Vagina (tissue), 2 donors: Measurements from ENCODE around the gene RBM19. TPM values are rescaled to one million over a fixed set of nuclear protein-coding genes. Genes with fewer than 3 reads are reported as not detected.

Experiments used
- DNase-seq, 2 donors: peaks; one replicate each; pipeline ENCODE4 v3.0.0-alpha.2; 2017; ENCODE audit errors: extremely low spot score in 2 of 2
- H3K27ac ChIP-seq: fragments of 200-600 bp; sonication (generic); one replicate; pipeline ENCODE4 v1.5.1; 2019
- H3K27me3 ChIP-seq: fragments of 200-600 bp; sonication (generic); one replicate; pipeline ENCODE4 v1.5.1; 2019
- H3K36me3 ChIP-seq, 2 donors: fragments of 200-600 bp; sonication (generic); one replicate each; pipeline ENCODE4 v1.5.1; 2017 to 2019
- H3K4me1 ChIP-seq: fragments of 200-600 bp; sonication (generic); one replicate; pipeline ENCODE4 v1.5.1; 2019
- H3K4me3 ChIP-seq, 2 donors: fragments of 200-600 bp; sonication (generic); 1 replicate in 1 of 2; 2 replicates in 1 of 2; pipeline ENCODE4 v1.5.1; 2016 to 2019
- H3K9me3 ChIP-seq: fragments of 200-600 bp; sonication (generic); one replicate; pipeline ENCODE4 v1.5.1; 2019
- POLR2A ChIP-seq, 2 donors: fragments of 450-650 bp; IDR thresholded peaks; one replicate each; pipeline ENCODE4 v1.6.1; 2017; ENCODE audit warnings: antibody characterized with exemption in 2 of 2, mild to moderate bottlenecking in 2 of 2, moderate library complexity in 2 of 2
- POLR2AphosphoS5 ChIP-seq, 2 donors: sonication (generic); formaldehyde crosslinking; IDR thresholded peaks; one replicate each; pipeline ENCODE4 v1.9.0; 2017; ENCODE audit warnings: antibody characterized with exemption in 2 of 2, mild to moderate bottlenecking in 2 of 2, low read depth in 1 of 2; ENCODE audit not compliant: insufficient read depth in 1 of 2
- intact Hi-C: fragments of 100-400 bp; cut with DNase I; formaldehyde crosslinking; loops from one replicate; pipeline ENCODE4 v1.15.1; 2023
- total RNA-seq: library from RNA; depleted of rRNA; stranded (reverse); fragments of >200 nt; gene quantifications from one replicate; pipeline ENCODE4 v1.2.3, GENCODE V29; 2016
- TF ChIP-seq, protein P1 (sequence below), 3 experiments: fragments of 450-650 bp in 2 of 3; fragments of 200-600 bp in 1 of 3; sonication (generic) in 1 of 3; IDR thresholded peaks; one replicate each; pipeline ENCODE4 v1.5.1; 2017 to 2019; ENCODE audit warnings: antibody characterized with exemption in 3 of 3, mild to moderate bottlenecking in 2 of 3, moderate library complexity in 2 of 3

The RBM19 gene
- total RNA-seq, 1 donor from 2014 or later: 25.5 TPM

DNA sequence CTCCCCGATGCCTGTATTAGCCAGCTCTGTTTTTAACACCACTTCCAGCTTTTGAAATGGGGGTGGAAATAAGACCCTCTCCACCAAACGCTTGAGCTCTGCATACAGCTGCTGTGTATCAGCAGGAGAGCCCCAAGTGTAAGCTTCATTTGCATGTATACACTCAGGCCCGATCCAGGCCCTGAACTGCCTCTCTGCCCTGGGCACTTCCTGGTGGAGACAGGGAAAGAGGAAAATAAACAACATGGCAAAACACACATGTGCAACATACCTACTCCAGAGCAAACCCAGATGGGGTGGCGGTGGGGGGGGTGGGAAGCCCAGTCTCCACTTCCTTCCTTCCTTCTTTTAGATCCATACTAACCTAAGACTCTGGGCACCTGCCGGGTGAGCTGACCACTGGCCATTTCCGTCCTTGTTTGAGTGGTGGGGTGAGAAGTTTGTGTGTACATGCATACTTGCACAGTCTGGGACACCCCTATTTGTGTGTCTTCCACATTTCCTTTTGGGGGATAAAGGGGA is 55.3 kb downstream of the RBM19 start:
- TF ChIP-seq POLR2A (IDR thresholded peaks at IDR 0.05): no peak
- TF ChIP-seq POLR2AphosphoS5 (IDR thresholded peaks at IDR 0.05; ENCODE audit: insufficient read depth in 1 of 2, low read depth in 1 of 2): no peak
- TF ChIP-seq, protein P1, sequence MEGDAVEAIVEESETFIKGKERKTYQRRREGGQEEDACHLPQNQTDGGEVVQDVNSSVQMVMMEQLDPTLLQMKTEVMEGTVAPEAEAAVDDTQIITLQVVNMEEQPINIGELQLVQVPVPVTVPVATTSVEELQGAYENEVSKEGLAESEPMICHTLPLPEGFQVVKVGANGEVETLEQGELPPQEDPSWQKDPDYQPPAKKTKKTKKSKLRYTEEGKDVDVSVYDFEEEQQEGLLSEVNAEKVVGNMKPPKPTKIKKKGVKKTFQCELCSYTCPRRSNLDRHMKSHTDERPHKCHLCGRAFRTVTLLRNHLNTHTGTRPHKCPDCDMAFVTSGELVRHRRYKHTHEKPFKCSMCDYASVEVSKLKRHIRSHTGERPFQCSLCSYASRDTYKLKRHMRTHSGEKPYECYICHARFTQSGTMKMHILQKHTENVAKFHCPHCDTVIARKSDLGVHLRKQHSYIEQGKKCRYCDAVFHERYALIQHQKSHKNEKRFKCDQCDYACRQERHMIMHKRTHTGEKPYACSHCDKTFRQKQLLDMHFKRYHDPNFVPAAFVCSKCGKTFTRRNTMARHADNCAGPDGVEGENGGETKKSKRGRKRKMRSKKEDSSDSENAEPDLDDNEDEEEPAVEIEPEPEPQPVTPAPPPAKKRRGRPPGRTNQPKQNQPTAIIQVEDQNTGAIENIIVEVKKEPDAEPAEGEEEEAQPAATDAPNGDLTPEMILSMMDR (IDR thresholded peaks at IDR 0.05): no peak
- no peaks in the 10 kb centered on the region for H3K9me3 ChIP-seq
- H3K27me3 ChIP-seq: no peaks in the 10 kb centered on the region
- H3K4me1 ChIP-seq: no peaks in the 10 kb centered on the region
- H3K27ac ChIP-seq: no peak overlapping the region
- intact Hi-C loops: no loop called here
- DNase-seq: no peak
- no peak overlapping the region for H3K4me3 ChIP-seq
- H3K36me3 ChIP-seq: peaks cover 0 to 7% of the 10 kb centered on the region in 2 donors

DNA sequence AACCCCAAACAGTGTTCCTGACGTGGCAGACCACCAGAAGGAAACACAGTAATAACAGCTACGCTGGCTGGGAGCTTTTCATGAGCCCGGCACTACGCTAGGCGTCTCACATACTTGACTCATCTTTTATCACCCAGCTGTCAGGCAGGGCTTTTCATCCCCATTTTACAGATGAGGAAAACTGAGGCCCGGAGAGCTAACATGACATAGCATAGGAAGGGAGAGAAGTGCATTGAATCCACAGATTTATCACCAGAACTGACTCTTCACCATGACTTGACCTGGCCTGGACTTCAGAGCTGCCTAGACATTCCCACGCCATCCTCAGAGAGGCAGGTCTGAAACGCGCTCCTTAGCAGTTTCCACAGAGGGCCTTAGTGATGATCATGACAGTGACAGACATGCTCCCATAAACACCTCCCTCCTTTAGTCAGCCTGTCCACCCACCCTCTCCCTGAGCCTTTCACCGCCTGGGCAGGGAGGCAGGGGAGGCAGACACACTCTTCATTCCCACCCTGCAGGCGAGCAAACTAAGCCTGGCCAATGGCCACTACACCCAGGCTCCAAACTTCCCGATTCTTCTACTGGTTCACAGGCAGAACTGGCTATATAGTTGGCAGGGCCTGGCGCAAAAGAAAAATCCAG is 56.2 kb downstream of the RBM19 start:
- no peaks in the 10 kb centered on the region for H3K27me3 ChIP-seq

GRCh38 chr12:113908584-113909100 is 57.5 kb downstream of the RBM19 start:
- Histone ChIP-seq H3K27ac (no peak overlapping the region), H3K9me3 (no peaks in the 10 kb centered on the region), H3K4me3 (no peak overlapping the region), H3K4me1 (no peaks in the 10 kb centered on the region), H3K36me3 (peaks cover 0 to under 1% of the 10 kb centered on the region in 2 donors), H3K27me3 (no peaks in the 10 kb centered on the region)
- no peak for DNase-seq
- intact Hi-C loops: loop anchor here (10.0 kb wide), 1 partner anchor 444 kb away; no protein-coding TSS in a partner anchor
- TF ChIP-seq POLR2AphosphoS5 (IDR thresholded peaks at IDR 0.05; ENCODE audit: insufficient read depth in 1 of 2, low read depth in 1 of 2) (no peak), POLR2A (IDR thresholded peaks at IDR 0.05) (no peak)
- TF ChIP-seq, protein P1 (IDR thresholded peaks at IDR 0.05): no peak

More for the DNA sequence above, 56.2 kb downstream of the RBM19 start:
- no peak overlapping the region for H3K27ac ChIP-seq
- peaks cover 0 to 5% of the 10 kb centered on the region in 2 donors for H3K36me3 ChIP-seq
- no peaks in the 10 kb centered on the region for H3K9me3 ChIP-seq
- H3K4me1 ChIP-seq: no peaks in the 10 kb centered on the region
- TF ChIP-seq, protein P1 (IDR thresholded peaks at IDR 0.05): no peak
- no peak for TF ChIP-seq POLR2AphosphoS5 (IDR thresholded peaks at IDR 0.05; ENCODE audit: insufficient read depth in 1 of 2, low read depth in 1 of 2)
- intact Hi-C loops: loop anchor here (10.0 kb wide), 1 partner anchor 445 kb away; no protein-coding TSS in a partner anchor
- H3K4me3 ChIP-seq: no peak overlapping the region
- no peak for DNase-seq

- intact Hi-C loops: loop anchor here (10.0 kb wide), 1 partner anchor 443 kb away; no protein-coding TSS in a partner anchor
- Histone ChIP-seq H3K4me1 (no peaks in the 10 kb centered on the region), H3K9me3 (no peaks in the 10 kb centered on the region), H3K4me3 (no peak overlapping the region), H3K36me3 (no peaks in the 10 kb centered on the region), H3K27me3 (no peaks in the 10 kb centered on the region), H3K27ac (no peak overlapping the region)
- DNase-seq: no peak
- no peak for TF ChIP-seq POLR2AphosphoS5 (IDR thresholded peaks at IDR 0.05; ENCODE audit: insufficient read depth in 1 of 2, low read depth in 1 of 2)
- TF ChIP-seq, protein P1 (IDR thresholded peaks at IDR 0.05): no peak
- TF ChIP-seq POLR2A (IDR thresholded peaks at IDR 0.05): no peak
These were observed 58.5 kb downstream of the RBM19 start for GRCh38 chr12:113907446-113908180.
